Activated naive CD4-positive, alpha-beta T cell (primary cell): Measurements from ENCODE around the gene TIPRL.

Experiments used
- DNase-seq, 4 experiments: peaks; one replicate each; lab custom pipeline; 2025; lab: John Stamatoyannopoulos, UW

Gene TIPRL

DNA sequence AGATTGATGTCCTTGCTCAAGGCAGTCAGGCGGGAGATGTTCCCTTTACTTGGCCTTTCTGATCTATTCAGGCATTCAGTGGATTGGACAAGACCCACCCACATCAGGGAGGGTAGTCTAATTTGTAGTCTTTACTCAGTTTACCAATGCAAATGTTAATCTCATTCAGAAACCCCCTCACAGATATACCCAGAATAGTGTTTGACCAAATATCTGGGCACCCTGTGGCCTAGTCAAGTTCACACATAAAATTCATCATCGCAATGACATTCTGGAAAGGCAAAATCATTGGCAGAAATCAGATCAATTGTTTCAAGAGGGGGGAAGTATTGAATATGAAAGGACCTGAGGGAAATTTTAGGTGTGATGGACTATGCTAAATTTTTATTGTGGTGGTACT is 34.6 kb downstream of the TIPRL start:
- no peak for DNase-seq

DNA sequence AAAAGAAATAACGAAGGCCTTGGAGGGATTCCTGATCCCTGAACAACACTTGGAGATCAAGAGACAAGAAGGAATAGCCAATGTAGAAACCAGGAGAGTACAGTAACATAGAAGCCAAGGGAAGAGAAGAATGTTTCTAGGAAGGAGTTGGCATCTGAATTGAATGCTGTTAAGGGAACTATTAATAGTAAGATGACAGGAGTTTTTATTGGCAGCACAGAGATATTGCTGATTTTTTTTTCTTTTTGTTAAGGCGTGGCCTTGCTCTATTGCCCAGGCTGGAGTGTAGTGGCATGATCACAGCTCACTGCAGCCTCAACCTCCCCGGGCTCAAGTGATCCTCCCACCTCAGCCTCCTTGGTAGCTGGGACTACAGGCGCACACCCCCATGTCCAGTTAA is 37.4 kb downstream of the TIPRL start:
- DNase-seq: no peak

DNA sequence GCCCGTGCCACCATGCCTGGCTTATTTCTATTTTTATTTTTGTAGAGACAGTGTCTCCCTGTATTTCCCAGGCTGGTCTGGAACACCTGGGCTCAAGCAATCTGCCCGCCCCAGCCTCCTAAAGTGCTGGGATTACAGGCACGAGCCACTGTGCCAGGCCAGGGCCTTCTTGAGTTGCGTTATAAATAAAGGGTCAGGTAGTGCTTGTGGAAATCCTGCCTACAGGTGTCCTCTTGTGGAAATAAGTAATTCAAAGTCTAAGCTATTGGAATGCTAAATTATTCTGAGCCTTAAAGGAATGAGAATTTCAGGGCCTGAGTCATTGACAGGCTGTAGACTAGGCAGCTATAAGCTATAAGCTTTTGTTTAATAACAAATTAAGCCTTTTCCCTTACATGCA is 38.9 kb downstream of the TIPRL start:
- DNase-seq: no peak

DNA sequence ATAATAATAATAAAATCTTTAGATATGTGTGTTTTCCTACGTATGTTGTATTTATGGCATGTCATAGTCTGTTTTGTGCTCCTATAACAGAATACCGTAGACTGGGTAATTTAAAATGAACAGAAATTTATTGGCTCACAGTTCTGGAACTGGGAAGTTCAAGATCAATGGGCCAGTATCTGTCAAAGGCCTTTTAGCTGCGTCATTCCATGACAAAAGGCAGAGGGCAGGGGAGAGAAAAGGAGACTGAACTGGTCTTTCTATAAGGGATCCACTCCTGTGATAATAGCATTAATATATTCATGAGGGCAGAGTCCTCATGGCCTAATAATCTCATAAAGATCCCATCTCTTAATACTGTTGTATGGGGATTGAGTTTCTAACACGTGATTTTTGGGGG is 39.9 kb downstream of the TIPRL start:
- no peak for DNase-seq

DNA sequence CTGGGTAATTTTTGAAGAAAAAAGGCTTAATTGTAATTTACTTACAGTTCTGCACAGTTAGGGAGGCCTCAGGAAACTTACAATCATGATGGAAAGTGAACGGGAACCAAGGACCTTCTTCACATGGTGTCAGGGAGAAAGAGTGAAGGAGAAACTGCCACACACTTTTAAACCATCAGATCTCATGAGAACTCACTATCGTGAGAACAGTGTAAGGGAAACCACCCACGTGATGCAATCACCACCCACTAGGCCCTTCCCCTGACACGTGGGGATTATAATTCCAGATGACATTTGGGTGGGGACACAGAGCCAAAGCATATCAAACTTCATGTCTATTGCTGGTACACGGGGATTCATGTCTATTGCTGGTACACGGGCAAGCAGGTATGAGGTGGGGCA is 41.7 kb downstream of the TIPRL start:
- no peak for DNase-seq

DNA sequence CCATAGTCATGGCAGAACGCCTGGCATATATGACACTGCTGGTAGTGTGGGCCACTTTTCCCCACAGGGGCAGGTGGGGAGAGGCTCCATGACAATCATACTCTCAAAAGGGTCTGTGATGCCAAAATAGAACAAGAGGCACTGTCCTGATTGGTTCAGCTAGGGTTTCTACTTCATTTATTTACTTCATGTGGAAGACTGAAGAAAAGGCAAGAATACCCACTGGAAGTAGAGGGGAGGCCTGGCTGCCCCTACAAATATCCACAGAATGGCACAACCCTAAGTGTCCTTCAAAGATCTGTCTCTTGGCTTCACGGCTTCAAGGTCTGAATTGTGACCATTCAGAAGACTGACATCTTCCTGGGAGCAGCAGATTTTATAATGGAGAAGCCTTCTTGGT is 42.5 kb downstream of the TIPRL start:
- DNase-seq: no peak

DNA sequence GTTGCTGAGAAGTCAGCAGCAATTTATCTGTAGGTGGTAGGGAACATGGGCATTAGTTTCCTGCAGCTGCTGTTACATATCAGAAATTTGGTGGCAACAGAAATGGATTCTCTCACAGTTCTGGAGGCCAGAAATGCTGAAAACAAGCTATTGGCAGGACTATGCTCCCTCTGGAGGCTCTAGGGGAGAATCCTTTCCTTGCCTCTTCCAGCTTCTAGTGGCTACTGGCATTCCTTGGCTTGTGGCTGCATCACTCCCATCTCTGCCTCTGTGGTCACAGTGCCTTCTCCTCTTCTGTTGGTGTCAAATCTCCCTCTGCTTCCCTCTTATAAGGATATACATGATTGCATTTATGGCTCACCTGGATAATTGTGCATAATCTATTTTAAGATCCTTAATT is 44.5 kb downstream of the TIPRL start:
- no peak for DNase-seq

DNA sequence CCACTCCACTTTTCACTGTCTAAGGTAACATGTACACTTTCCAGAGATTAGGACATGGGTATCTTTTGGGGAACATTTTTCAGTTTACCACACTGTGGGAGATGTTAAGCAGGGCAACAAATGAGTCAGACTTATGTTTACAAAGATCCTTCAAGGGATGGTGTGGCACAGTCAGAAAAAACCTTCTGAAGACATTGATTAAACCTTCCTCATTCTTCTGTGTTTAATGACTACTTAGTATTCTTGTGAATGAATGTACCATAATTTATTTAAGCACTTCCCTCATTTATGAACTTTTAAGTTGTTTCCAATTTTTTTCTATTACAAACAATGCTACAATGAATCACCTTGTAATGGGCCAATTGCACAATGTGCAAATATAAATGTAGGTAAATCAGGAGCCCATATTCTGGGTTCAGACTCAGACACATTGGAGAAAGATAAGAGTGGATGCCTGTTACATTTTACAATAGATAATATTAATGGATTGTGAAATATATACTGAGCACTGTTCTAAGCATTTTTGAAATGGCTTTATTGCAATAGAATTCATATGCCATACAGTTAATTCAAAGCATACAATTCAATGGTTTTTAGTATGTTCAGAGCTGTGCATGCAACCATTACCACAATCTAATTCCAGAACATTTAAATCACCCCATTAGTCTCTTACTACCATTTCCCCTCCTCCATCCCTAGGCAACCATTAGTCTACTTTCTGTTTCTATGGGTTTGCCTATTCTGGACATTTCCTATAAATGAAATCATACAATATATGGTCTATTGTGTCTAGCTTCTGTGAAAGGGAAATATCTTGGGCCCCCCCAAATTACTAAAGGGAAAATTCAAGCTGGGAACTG is 45.1 kb downstream of the TIPRL start:
- no peak for DNase-seq

DNA sequence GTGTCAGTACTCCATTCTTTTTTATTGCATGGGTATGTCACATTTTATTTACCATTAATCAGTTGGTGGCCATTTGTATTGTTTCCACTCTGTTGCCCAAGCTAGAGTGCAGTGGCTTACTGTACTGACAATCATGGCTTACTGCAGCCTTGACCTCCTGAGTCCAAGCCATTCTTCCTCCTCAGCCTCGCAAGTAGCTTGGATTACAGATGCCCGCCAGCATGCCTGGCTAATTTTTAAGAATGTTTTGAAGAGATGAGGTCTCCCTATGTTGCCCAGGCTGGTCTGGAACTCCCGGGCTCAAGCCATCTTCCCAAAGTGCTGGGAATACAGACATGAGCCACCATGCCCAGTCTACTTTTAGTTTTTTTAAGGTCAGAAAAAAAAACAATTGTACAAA is 46.2 kb downstream of the TIPRL start:
- DNase-seq: no peak

DNA sequence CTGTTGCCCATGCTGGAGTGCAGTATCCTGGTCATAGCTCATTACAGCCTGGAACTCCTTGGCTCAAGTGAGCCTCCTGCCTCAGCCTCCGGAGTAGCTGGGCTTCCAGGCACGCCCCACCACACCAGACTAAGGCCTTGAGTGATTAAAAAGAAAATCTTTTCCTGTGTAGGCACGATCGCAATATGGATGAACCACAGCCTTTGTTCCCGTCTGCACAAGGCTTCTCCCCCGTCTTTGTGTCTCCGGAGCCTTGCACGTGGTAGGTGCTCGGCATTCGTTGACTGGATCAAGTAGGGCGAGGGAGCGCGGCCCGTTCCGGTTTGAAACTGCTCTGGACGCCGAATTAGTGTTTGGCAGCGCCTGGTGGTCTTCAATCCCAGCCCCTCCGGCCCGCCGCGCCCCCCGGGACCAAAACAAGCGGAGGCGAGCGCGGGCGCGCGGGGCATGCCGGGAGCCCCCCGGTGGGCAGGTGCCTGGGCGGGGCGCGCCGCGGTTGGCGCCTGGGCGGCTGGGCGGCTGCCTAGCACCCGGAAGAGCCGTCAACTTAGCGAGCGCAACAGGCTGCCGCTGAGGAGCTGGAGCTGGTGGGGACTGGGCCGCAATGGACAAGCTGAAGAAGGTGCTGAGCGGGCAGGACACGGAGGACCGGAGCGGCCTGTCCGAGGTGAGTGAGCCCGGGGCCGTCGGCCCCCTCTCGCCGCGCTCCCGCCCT is 46.9 kb downstream of the TIPRL start, which contains the start of gene SFT2D2:
Gene SFT2D2, plus strand, starts transcription at position 529 of the 715 bp plus-strand sequence. Its CDS starts 76 bp downstream, at position 605.
- DNase-seq: peak; percentile 53 to 73 (median 56)

DNA sequence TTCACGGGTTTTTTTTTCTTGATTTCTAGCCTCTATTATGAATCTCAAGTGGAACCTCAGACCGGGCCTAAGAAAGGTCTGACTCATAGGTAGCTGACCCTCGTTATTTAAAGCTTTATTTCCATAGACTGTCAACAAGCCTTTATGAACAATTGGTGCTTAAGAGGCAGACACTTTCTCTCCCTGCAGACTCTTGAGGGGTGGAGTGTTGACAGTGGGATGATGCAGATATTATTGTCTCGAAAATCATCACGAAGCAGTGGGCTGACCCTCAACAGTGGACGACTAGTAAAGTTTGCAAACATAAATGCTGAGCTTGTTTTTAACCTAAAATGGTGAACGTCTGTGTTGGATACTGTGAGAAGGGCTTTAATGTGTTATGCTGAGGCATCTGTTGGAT is 48.9 kb downstream of the TIPRL start:
- no peak for DNase-seq

DNA sequence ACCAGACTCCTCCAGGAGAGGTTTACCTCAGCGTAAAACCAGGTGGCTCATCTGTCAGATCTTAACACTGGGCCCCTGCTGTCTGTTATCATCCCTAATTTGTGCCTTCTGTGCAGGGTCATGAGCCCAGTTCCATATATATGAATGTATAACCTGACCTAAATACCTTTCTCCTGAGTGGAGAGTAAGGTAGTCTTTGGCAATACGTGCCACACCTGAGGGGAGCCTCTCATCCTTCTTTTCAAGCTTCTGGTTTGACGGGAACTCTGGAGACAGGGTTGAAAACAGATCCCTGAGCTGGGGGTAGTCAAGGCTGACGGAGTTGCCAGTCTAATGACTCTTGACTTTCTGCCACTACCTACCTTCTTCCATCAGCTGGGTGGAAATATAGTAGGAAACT is 51.1 kb downstream of the TIPRL start:
- no peak for DNase-seq

DNA sequence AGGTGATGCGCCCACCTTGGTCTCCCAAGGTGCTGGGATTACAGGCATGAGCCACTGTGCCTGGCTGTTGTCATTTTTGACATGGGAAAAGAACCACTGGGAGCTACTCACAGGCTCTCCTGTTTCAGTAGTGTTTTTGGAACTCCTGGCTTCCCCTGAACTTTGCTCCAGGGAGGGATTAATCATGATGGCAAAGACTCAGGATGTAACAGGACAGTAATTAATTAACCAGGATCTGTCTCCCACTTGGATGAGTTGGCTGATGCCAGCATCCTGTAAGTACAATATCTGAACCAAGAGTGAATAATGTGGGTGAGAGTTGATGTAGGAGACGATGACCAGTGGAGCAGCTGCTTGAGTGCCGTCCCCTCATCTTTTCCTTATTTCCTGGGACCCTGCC is 51.9 kb downstream of the TIPRL start:
- DNase-seq: no peak

DNA sequence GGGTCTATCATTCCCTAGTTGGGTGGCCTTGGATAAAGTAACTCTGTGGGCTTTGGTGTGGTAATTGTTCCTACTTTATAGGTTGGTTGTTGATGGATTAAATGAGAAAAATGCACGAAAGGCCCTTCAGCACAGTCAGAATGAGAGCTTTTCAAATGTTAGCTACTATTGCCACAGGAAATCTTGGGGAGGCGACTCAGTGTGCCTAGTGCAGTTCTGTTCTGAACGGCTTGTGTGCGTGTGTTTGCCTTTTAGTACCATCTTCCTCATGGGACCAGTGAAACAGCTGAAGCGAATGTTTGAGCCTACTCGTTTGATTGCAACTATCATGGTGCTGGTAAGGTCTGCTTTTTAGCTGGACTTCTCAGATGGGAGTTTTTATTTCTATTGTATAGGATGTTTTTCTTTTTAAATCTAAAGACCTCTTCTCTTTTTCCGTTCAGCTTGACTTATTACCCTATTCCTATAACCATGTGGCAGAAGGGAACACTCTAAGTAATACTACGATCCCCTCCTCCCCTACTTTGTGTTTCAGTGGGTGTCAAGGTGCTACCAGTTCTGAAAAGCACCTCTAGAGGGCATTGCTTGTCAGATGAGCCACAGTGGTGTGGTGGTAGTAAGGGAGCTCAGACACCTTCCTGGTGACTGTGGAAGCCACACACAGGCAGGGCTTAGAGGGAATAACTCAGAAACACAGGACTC is 56.2 kb downstream of the TIPRL start:
- no peak for DNase-seq

DNA sequence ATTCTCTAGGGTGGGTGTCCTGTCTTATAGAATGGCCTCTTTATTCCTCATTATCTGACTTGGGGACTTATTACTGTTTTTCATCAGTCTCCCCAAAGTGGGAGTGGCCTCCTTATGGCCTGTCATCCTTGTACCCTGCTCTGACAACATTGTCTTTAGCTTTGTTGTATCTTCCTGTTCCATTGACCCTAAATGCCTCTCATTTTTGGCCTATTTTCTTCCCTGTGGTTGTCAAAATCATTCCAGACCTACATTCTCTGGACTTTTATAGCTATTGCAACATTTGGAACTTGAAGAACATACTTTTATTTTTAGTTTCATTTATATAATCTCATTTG is 56.8 kb downstream of the TIPRL start:
- no peak for DNase-seq

DNA sequence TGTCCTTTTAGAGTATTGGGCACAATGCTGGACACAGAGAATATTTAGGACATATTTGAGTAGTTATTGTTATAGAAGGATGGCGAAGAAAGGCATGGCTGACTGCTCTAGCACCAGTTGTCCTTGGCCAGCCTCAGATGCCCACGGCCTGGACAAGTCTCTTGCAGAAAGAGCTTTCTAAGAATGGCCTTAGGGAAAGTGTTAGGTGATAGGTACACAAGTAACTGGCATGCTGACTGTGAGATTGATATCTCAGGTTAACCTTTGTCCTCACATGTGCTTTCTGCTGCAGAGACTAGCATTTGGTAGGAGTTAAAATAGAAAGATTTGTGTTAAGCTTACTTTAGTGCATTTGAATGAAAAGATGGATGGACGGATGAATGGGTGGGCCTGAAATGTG is 57.2 kb downstream of the TIPRL start:
- no peak for DNase-seq

DNA sequence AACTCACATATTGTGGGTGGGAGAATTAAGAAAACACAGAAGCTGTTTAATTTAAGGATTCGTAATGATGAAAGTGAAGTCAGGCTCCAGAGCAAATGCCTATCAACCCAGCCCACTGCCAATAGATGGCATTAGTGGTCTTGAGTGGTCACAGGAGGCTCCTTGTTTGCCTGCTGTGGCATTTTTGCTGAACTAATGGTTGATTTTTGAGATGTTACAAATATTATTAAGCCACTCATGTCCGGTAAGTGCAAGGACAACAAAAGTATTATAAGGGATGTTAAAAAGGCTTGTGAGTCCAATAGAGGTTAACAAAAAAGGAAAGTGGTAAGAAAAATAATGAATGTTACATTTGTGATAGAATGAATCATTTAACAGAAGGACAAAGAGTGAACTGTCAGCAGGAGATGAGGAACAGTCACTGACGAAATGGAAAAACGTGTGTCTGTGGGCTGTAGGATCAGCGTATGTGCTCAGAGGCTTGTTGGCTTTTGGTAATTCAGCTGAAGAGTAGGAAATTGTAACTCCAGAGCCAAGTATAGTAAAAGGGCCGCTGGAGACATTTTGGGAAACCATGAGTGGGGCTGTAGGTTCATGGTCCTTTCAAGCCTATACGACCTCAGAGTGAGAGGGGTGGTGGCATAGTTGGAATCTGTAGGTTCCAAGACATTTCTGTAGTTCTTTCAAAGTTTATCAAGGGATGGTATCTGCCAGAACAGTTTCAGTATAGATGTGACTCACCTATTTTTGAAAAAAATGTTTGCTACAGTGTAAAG is 58.3 kb downstream of the TIPRL start:
- no peak for DNase-seq

DNA sequence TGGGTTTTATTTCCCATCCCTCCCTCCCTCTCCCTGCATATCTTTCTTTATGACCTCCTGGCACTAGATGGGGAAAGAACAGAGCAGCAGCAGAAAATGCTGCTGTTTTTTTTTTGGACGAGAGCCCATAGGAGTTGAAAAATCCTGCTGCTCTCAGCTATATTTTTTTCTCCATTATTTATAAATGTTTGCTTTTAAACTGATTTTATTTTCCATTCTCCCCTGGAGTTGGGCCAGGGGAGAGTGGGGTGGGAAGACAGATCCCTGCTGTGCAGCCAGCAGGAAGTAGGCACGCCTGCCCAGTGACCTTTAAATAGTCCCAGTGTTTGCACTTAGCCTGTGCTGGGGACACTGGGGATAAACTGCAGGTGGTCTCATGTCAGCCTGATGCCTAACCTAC is 64.4 kb downstream of the TIPRL start:
- DNase-seq: no peak

DNA sequence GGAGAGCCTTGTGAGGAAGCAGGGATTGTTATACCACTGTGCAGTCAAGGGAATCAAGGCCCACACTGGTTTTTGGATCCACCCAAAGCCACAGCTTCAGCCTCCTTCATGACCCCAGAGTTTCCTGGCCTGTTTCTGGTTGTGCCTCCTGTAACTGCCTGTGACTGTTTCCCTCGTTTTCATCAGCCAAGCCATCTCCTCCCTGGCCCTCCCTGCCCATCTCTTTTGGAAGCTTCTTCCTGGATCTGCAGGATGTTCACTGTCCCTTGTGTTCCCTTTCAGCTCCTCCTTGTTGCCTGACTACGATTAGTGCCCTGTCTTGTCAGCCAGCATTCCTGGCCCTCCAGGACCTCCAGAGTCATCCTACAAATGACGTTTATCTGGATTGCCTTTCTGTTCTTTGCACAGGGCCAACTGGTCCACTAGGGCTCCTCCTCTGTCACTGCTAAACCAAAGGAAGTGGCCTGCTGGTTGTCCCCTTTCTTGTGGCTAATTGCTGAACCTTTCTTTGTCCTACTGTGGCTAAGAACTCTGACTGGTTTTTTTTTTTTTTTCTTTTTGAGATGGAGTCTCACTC is 65.0 kb downstream of the TIPRL start:
- DNase-seq: no peak

DNA sequence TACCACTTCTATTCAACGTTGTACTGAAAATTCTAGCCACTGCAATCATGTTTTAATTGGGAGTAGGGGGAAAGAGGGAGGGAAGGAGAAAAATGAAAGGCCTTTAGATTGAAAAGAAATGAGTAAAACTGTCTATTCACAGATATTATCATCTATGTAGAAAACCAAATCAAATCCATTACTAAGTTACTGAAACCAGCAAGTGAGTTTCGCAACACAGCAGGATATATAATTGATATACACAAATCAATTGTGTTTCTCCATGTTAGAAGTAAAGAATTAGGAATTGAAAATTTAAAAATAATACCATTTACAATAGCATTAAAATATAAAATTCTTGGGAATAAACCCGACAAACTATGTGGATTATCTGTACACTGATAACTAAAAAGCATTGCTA is 66.3 kb downstream of the TIPRL start:
- DNase-seq: no peak

DNA sequence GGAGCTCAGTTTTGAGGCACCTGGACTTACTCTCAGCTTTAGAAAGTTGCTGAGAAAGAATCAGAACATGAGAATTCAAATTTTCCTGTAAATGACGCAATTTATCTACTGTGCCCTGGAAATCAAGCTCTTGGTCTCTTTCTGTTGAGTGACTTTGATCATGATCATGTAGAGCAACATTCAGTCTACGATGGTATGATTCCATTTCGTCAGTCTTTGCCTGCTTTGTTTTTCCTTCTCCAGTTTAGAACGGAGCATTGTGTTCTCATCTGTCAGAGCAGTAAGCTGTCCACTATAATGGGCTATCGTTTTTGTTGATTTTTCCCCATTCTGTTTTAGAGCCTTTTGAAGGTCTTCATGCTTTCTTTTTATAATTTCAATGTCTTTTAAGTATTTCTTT is 67.7 kb downstream of the TIPRL start:
- DNase-seq: no peak
